Fibroblast of lung (primary cell): ENCODE results near the gene IDH2.

ENCODE experiments used
- EZH2 ChIP-seq: IDR thresholded peaks from 2 replicates; pipeline ENCODE4 v1.5.1; 2012; ENCODE audit warnings: low read length, control low read depth, mild to moderate bottlenecking; ENCODE audit errors: missing control alignments
- TF ChIP-seq, protein P1 (sequence below), 2 donors: IDR thresholded peaks in 1 of 2; conservative IDR thresholded peaks in 1 of 2; 1 replicate in 1 of 2; 2 replicates in 1 of 2; pipeline ENCODE4 v1.5.1; 2011 to 2012; ENCODE audit warnings: low read length in 2 of 2, control low read depth in 1 of 2, inconsistent platforms in 1 of 2, low read depth in 1 of 2, mild to moderate bottlenecking in 1 of 2

DNA sequence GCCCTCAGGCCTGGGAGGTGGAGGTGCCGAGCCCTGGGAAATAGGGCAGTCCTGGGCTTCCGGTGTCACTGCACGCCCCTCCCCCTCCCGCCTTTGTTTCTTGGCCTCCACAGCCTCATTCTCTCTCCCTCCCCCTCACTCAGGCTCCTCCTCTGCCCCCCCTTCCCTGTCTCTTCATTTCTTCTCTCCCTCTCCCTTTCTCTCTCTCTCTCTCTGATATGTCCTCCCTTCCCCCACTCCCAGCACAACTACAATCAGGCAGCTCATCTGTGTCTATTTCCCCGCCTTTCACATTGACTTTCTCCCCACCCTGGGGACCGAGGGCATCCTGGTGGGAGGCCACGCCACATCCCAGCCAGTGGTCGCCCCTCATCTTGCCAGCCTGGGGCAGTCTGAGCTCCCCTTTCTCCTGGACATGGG lies 40.2 kb downstream of the IDH2 start:
- TF ChIP-seq, protein P1, sequence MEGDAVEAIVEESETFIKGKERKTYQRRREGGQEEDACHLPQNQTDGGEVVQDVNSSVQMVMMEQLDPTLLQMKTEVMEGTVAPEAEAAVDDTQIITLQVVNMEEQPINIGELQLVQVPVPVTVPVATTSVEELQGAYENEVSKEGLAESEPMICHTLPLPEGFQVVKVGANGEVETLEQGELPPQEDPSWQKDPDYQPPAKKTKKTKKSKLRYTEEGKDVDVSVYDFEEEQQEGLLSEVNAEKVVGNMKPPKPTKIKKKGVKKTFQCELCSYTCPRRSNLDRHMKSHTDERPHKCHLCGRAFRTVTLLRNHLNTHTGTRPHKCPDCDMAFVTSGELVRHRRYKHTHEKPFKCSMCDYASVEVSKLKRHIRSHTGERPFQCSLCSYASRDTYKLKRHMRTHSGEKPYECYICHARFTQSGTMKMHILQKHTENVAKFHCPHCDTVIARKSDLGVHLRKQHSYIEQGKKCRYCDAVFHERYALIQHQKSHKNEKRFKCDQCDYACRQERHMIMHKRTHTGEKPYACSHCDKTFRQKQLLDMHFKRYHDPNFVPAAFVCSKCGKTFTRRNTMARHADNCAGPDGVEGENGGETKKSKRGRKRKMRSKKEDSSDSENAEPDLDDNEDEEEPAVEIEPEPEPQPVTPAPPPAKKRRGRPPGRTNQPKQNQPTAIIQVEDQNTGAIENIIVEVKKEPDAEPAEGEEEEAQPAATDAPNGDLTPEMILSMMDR (conservative IDR thresholded peaks at IDR 0.05 in 1 of 2, IDR thresholded peaks at IDR 0.05 in 1 of 2; ENCODE audit: low read depth in 1 of 2, low read length in 2 of 2): no peak
- TF ChIP-seq EZH2: no peak
